Inflammatory macrophage (primary cell): ENCODE data around the gene CC2D1A.
"Not testable (repeated sequence)": the region's sequence is repeated elsewhere in the genome, so short reads cannot be mapped to it uniquely, and the experiment has no call there.

ENCODE experiments used
- DNase-seq, 2 donors: peaks; one replicate each; pipeline ENCODE4 v3.0.0-alpha.2; 2020 to 2022

CC2D1A gene

GRCh38 chr19:13908674-13909073, 2.7 kb downstream of the CC2D1A start:
- no peak for DNase-seq

- DNase-seq = no peak
Measured at GRCh38 chr19:13909430-13909829, 3.4 kb downstream of the CC2D1A start.

DNA sequence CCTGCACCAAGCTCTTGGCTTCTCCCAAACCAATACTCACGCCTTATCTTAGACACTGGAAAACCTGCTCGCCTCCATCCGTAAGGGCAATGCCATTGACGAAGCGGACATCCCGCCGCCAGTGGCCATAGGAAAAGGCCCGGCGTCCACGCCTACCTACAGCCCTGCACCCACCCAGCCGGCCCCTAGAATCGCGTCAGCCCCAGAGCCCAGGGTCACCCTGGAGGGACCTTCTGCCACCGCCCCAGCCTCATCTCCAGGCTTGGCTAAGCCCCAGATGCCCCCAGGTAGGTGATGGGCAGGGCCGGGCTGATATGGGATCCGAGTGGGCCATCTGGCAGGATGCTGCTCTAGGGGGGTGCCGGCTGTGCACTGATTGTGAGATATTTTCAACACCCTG, 7.4 kb downstream of the CC2D1A start:
- no peak for DNase-seq

GRCh38 chr19:13914777-13915176, 8.8 kb downstream of the CC2D1A start:
- DNase-seq = no peak

DNA sequence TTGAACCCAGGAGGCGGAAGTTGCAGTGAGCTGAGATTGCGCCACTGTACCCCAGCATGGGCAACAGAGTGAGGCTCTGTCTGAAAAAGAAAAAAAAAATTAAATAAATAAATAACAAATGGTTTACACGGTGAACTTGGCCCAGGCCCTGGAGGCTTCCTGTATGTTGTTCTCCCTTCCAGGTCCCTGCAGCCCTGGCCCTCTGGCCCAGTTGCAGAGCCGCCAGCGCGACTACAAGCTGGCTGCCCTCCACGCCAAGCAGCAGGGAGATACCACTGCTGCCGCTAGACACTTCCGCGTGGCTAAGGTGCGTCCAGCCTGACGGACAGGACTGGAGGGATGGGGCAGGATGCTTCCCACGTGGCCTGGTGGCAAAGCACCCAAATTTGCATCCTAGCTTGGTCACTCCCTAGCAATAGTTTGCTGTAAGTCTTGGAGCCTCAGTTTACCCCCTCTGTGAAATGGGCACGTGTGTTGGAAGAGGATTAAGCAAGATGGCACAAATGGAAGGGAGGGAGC, 11.9 kb downstream of the CC2D1A start:
- no peak for DNase-seq

DNA sequence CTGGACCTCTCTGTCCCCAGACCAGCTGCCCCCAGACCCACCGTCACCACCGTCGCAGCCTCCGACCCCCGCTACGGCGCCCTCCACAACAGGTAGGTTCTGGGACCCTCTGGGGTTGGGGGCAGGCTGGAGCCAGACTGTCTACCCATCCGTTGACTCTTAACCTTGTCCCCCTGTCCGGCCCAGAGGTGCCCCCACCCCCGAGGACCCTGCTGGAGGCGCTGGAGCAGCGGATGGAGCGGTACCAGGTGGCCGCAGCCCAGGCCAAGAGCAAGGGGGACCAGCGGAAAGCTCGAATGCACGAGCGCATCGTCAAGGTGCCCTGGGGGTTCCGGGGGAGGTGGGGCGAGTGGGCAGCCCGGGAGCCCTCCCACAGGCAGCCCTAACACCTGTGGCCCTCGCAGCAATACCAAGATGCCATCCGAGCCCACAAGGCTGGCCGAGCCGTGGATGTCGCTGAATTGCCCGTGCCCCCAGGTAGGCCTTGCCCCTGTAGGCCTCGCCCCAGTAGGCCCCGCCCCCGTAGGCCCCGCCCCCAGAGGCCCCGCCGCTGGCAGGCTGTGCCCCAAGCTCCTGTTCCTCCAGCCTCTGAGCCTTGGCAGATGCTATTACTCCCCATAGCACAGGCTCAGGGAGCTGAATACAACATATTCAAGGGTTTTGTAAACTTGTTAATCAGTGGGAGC, 12.9 kb downstream of the CC2D1A start:
- DNase-seq = no peak

DNA sequence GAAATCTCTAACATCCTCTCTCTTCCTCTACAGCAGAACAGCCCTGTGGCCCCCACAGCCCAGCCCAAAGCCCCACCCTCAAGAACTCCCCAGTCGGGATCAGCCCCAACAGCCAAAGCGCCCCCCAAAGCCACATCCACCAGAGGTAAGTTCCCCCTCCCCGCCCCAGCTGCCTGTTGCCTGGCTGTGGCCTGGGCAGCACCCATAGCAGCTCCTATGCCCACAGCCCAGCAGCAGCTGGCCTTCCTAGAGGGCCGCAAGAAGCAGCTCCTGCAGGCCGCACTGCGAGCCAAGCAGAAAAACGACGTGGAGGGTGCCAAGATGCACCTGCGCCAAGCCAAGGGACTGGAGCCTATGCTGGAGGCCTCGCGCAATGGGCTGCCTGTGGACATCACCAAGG, 14.5 kb downstream of the CC2D1A start:
- DNase-seq = no peak

DNA sequence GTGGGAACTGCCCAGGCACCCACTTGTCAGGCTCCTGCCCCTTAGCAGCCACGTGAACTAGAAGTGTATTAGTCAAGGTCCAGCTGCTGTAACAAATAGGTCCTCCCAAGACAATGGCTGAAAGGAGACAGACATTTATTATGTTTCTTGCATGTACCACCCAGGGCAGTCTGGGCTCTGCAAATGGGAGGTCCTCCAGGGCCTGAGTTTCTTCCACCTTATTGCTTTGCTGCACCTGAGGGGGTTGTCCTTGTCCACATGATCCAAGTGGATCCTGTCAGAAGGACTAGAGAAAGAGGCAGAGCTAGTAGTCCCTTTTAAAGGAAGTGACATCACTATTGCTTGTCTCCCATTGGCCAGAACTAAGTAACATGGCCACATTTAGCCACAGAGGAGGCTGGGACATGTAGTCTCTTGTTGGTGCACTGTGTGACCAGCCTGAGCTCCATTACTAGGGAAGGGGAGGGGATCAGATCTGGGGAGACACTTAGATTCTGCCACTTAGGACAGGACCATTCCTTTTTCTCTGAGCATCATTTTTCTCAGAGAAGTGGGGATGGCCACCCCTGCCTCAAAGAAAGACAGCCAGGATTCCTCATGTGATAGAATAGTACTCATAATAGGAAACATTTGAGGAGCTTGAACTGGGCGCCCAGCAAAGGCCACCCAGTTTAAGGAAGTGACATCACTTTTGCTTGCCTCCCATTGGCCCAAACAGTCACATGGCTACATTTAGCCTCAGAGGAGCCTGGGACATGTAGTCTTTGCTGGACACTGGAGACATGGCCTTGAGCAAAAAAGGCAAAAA, 15.1 kb downstream of the CC2D1A start:
- peak; percentile 45 to 49 for DNase-seq

DNA sequence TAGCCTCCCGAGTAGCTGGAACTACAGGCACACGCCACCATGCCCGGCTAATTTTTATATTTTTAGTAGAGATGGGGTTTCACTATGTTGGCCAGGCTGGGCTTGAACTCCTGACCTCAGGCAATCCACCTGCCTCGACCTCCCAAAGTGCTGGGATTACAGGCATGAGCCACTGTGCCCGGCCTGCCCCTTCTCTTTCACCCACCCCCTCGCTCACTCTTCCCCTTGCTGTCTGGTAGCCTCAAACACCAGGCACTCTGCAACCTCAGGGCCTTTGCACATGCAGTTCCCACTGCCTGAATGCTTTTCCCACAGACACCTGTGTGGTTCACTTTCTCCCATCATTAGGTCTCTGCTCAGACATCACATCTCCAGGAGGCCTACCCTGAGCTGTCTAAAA, 16.1 kb downstream of the CC2D1A start:
- not testable (repeated sequence) for DNase-seq

- no peak for DNase-seq
Measured at GRCh38 chr19:13923194-13923987, 17.4 kb downstream of the CC2D1A start.

DNA sequence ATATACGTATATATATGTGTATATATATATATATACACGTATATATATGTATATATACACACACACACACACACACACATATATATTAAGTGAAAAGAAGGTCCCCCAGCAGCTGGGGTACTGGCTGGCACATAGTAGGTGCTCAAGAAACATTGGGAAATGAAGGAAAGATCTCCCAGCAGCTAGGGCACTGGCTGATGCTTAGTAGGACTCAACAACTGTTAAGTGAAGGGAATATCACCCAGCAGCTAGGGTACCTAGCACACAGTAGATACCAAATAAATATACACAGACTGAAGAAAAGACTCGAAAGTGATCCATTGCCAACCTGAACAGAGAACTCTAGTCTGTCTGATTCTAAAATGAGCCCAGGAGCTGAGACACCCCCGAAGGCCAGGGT, 20.0 kb downstream of the CC2D1A start:
- DNase-seq = no peak

DNA sequence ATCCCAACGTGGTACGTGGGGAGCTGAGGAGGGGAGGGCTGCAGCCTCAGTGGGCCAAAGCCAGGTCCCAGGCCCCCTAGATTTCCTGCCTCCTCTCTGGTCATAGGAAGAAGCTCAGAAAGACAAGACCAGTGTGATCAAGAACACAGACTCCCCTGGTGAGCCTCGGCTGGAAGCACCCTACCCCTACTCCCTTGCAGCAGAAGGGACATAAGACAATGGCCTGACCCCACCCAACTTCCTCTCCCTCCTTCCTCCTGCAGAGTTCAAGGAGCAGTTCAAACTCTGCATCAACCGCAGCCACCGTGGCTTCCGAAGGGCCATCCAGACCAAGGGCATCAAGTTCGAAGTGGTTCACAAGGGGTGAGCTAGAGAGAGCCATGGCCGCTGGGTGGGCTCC, 20.7 kb downstream of the CC2D1A start:
- DNase-seq = peak in 1 of 2 donors; percentile 21

- no peak for DNase-seq
Measured at GRCh38 chr19:13929340-13929739, 23.3 kb downstream of the CC2D1A start.

DNA sequence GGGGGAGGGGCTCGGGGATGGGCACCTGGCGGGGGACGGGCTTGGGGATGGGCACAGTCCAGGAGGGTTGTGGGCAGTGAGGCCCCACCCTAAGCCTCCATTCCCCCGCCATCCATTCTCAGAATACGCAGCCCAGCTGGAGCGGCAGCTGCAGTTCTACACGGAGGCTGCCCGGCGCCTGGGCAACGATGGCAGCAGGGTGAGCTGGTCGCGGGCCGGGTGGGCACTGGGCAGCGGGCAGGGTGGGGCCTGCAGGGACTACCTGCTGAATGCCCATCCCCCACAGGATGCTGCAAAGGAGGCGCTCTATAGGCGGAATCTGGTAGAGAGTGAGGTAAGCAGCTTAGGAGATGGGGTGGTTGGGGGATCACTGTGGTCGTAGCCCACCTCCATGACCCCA, 24.0 kb downstream of the CC2D1A start:
- no peak for DNase-seq

- DNase-seq = no peak
Measured at GRCh38 chr19:13930402-13930801, 24.4 kb downstream of the CC2D1A start.

DNA sequence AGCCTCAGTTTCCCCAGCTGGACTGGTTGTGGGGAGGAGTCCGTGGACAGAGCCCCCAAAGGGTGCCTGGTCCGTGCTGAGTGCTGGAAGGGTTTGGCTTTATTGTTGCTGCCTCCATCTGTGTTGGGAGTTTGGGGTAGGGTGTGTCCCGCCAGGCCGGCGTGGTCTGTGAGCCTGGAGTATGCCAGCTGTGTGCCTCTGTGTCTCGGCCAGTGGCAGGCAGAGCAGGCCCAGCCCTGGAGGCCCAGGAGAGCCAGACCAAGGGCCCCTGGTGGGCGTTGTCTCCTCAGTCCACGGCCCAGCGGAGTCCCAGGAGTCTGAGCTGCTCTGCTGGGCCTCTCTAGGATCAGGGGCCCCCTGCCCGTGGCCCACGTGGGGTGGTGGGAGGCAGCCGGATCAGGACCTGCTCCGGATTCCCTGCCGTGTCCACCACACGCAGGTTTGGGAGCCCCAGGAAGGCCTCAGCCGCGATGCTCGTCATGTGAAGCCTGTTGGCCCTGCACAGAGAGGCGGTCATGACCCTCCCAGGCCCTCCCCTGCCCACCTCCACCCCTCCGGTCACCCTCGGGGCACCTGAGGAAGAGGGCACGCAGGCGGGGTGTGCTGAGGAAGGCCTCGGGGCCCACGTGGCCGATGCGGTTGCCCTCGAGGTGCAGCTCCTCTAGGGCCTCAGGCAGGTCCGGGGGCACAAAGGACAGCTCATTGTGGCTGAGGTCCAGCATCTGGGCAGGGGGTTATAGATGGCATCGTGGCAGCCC, 25.6 kb downstream of the CC2D1A start:
- no peak for DNase-seq

GRCh38 chr19:13932149-13932637, 26.2 kb downstream of the CC2D1A start:
- DNase-seq = no peak

DNA sequence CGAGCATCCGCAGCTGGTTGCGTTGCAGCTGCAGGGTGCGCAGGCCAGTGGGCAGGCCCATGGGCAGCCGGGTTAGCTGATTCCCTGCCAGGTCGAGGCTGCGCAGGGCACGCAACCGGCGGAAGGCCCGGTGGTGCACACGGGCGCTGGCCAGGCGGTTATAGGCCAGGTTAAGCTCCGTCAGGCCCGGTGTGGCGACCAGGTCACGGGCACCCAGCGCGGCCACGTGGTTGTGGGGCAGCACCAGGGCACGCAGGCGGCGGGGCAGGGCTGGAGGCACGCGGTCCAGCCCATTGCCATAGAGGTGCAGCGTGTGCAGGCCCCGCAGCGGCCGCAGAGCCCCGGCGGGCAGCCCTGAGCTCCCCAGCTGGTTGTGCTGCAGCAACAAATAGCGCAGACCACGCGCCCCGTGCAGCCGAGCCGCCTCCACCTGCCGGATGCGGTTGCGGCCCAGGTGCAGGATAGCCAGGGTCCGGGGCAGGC, 27.0 kb downstream of the CC2D1A start:
- no peak for DNase-seq

DNA sequence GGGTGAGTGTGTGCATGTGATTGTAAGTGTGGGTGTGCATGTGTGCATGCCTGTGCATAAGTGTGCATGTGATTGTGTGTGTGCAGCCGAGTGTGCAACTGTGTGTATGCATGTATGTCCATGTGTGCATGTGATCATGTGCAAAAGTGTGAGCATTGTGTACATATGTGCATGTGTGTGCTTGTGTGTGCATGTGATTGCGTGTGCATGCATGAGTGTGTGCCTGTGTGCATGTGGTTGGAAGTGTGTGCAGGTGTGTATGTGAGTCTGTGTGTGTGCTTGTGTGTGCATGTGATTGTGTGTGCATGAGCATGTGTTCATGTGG, 28.7 kb downstream of the CC2D1A start:
- DNase-seq = no peak

- no peak for DNase-seq
Measured at GRCh38 chr19:13935765-13936510, 29.9 kb downstream of the CC2D1A start.

GRCh38 chr19:13937479-13938300, 31.7 kb downstream of the CC2D1A start:
- no peak for DNase-seq
